GM23338 (cell line): ENCODE data around the gene FAM13A. TPM values are rescaled to one million over a fixed set of nuclear protein-coding genes. Genes with fewer than 3 reads are reported as not detected.

Source experiments
- ATAC-seq: fragments of 200-7000 bp; cut with Tn5 transposase; 3 replicates; pipeline ENCODE4 v1.9.1; 2020
- DNase-seq: peaks from one replicate; pipeline ENCODE4 v3.0.0-alpha.2; 2015; ENCODE audit warnings: low spot score
- H2AFZ ChIP-seq: fragments of 200-600 bp; sonication (generic); 2 replicates; pipeline ENCODE4 v1.8.0; 2016; ENCODE audit warnings: antibody characterized with exemption, mild to moderate bottlenecking, moderate library complexity
- H3F3A ChIP-seq: fragments of 200-600 bp; sonication (generic); replicated peaks from 2 replicates; pipeline ENCODE4 v1.8.0; 2017; ENCODE audit warnings: antibody characterized with exemption, mixed run types, low read depth
- H3K27ac ChIP-seq: fragments of 200-600 bp; sonication (generic); 2 replicates; pipeline ENCODE4 v1.6.1; 2016; ENCODE audit warnings: low read depth
- H3K27me3 ChIP-seq: fragments of 200-600 bp; sonication (generic); 2 replicates; pipeline ENCODE4 v1.8.0; 2016; ENCODE audit warnings: mild to moderate bottlenecking, mixed run types, moderate library complexity; ENCODE audit not compliant: insufficient read depth
- H3K36me3 ChIP-seq: fragments of 200-600 bp; sonication (generic); 2 replicates; pipeline ENCODE4 v1.8.0; 2016; ENCODE audit warnings: mild to moderate bottlenecking; ENCODE audit not compliant: insufficient read depth
- H3K4me1 ChIP-seq: fragments of 200-600 bp; sonication (generic); 2 replicates; pipeline ENCODE4 v1.8.0; 2016; ENCODE audit warnings: mild to moderate bottlenecking, moderate library complexity; ENCODE audit not compliant: insufficient read depth
- H3K4me2 ChIP-seq: fragments of 200-600 bp; sonication (generic); 2 replicates; pipeline ENCODE4 v1.7.1; 2017; ENCODE audit warnings: mixed run types
- H3K4me3 ChIP-seq: fragments of 200-600 bp; sonication (generic); 2 replicates; pipeline ENCODE4 v1.6.1; 2016; ENCODE audit warnings: mixed run types
- H3K79me2 ChIP-seq: fragments of 200-600 bp; sonication (generic); replicated peaks from 2 replicates; pipeline ENCODE4 v1.8.0; 2017; ENCODE audit warnings: mild to moderate bottlenecking; ENCODE audit not compliant: insufficient read depth
- H3K9me2 ChIP-seq: fragments of 200-600 bp; sonication (generic); 2 replicates; pipeline ENCODE4 v1.8.0; 2017; ENCODE audit not compliant: insufficient read depth
- H4K20me1 ChIP-seq: fragments of 200-600 bp; sonication (generic); replicated peaks from 2 replicates; pipeline ENCODE4 v1.8.0; 2017; ENCODE audit warnings: mild to moderate bottlenecking; ENCODE audit not compliant: insufficient read depth
- H3K27ac Mint-ChIP-seq: 2 replicates; pipeline ENCODE4 v1.8.0; 2020; ENCODE audit warnings: inconsistent platforms, mild to moderate bottlenecking, moderate library complexity, mixed read lengths
- H3K27me3 Mint-ChIP-seq: 3 replicates; pipeline ENCODE4 v1.8.0; 2022; ENCODE audit warnings: low read depth, mild to moderate bottlenecking, moderate library complexity, mixed read lengths, inconsistent platforms; ENCODE audit not compliant: insufficient read depth, poor library complexity
- H3K36me3 Mint-ChIP-seq: 3 replicates; pipeline ENCODE4 v1.8.0; 2021; ENCODE audit warnings: low read depth, mild to moderate bottlenecking, inconsistent platforms, moderate library complexity, mixed read lengths
- H3K4me1 Mint-ChIP-seq: 3 replicates; pipeline ENCODE4 v1.8.0; 2020; ENCODE audit warnings: mild to moderate bottlenecking, inconsistent platforms, mixed read lengths
- H3K4me3 Mint-ChIP-seq: 3 replicates; pipeline ENCODE4 v1.8.0; 2021; ENCODE audit warnings: moderate library complexity, mild to moderate bottlenecking, inconsistent platforms, mixed read lengths
- H3K9me3 Mint-ChIP-seq: 3 replicates; pipeline ENCODE4 v1.8.0; 2020; ENCODE audit warnings: moderate library complexity, mild to moderate bottlenecking, inconsistent platforms, mixed read lengths
- CREB1 ChIP-seq: fragments of 250-450 bp; sonication (Bioruptor Pico); IDR thresholded peaks from 2 replicates; pipeline ENCODE4 v1.5.0; 2020; ENCODE audit warnings: low read depth, mild to moderate bottlenecking, moderate library complexity
- CTCF ChIP-seq, 2 experiments: fragments of 200-600 bp in 1 of 2; sonication (generic) in 1 of 2; conservative IDR thresholded peaks; 2 replicates each; pipeline versions ENCODE4 v1.5.1 to v1.6.1; 2016 to 2017; ENCODE audit warnings: antibody characterized with exemption in 2 of 2, low read depth in 2 of 2, mild to moderate bottlenecking in 2 of 2, moderate library complexity in 1 of 2
- ETS1 ChIP-seq: IDR thresholded peaks from 2 replicates; pipeline ENCODE4 v1.6.1; 2016; ENCODE audit warnings: antibody characterized with exemption
- EZH2phosphoT487 ChIP-seq: fragments of 200-600 bp; sonication (generic); IDR thresholded peaks from one replicate; pipeline ENCODE4 v1.8.1; 2018; ENCODE audit warnings: antibody characterized with exemption; ENCODE audit not compliant: unreplicated experiment
- NANOG ChIP-seq: IDR thresholded peaks from 2 replicates; pipeline ENCODE4 v1.6.1; 2016; ENCODE audit warnings: antibody characterized with exemption, borderline replicate concordance
- REST ChIP-seq: IDR thresholded peaks from one replicate; pipeline ENCODE4 v1.6.1; 2018; ENCODE audit warnings: antibody characterized with exemption; ENCODE audit not compliant: unreplicated experiment
- ZNF114 ChIP-seq: fragments of 250-450 bp; sonication (Bioruptor Pico); IDR thresholded peaks from 2 replicates; pipeline ENCODE4 v1.5.0; 2020; ENCODE audit warnings: mild to moderate bottlenecking, moderate library complexity
- ZNF331 ChIP-seq: fragments of 250-450 bp; sonication (Bioruptor Pico); IDR thresholded peaks from 2 replicates; pipeline ENCODE4 v1.5.0; 2020; ENCODE audit warnings: low read depth, mild to moderate bottlenecking, moderate library complexity
- polyA plus RNA-seq: library from polyadenylated mRNA; unstranded; fragments of >200 nt; fragmentation: Nextera tagmentation; extraction: Ambion mirVana; gene quantifications from 2 replicates; pipeline ENCODE4 v1.2.1, GENCODE V29; 2016
- total RNA-seq: library from RNA; depleted of rRNA; stranded (reverse); fragments of >200 nt; shearing (Covaris generic); gene quantifications from 2 replicates; pipeline ENCODE4 v1.2.3, GENCODE V29; 2014

The FAM13A gene
- total and polyA plus RNA-seq, 2 experiments from 2014 or later = 13.9 to 28.4 TPM

- TF ChIP-seq REST (no peak), EZH2phosphoT487 (no peak), CREB1 (CRISPR knock-in tag) (no peak), CTCF (conservative IDR thresholded peaks at IDR 0.05; ENCODE audit: low read depth in 2 of 2) (no peak), ZNF114 (no peak), ETS1 (no peak), NANOG (no peak)
Measured at GRCh38 chr4:88967883-88968331, 89.1 kb downstream of the FAM13A start (continued).

- Histone ChIP-seq H2AFZ (no peak overlapping the region), H3K4me2 (no peak overlapping the region), H3K4me3 (no peak overlapping the region), H3K79me2 (no peaks in the 10 kb centered on the region), H3K36me3 (no peaks in the 10 kb centered on the region), H4K20me1 (no peaks in the 10 kb centered on the region), H3K27me3 (no peaks in the 10 kb centered on the region), H3K27ac (no peak overlapping the region), H3F3A (no peaks in the 10 kb centered on the region), H3K4me1 (peaks cover 29% of the 10 kb centered on the region), H3K9me2 (no peaks in the 10 kb centered on the region)
- H3K9me3 Mint-ChIP-seq = no peaks in the 10 kb centered on the region
- H3K4me1 Mint-ChIP-seq = peaks cover 26% of the 10 kb centered on the region
- ATAC-seq (no peak), DNase-seq (no peak)
- H3K36me3 Mint-ChIP-seq = no peaks in the 10 kb centered on the region
- peaks cover 2% of the 10 kb centered on the region for H3K27me3 Mint-ChIP-seq
- TF ChIP-seq ETS1 = no peak
- TF ChIP-seq REST = no peak
- no peak for TF ChIP-seq ZNF331
- no peak for TF ChIP-seq EZH2phosphoT487
- no peak overlapping the region for H3K27ac Mint-ChIP-seq
- no peak overlapping the region for H3K4me3 Mint-ChIP-seq
Measured at GRCh38 chr4:88965053-88965452, 91.9 kb downstream of the FAM13A start.
